Measurements from ENCODE around the gene AKT3. TPM values are rescaled to one million over a fixed set of nuclear protein-coding genes. Genes with fewer than 3 reads are reported as not detected.
"Not testable (repeated sequence)": the region's sequence is repeated elsewhere in the genome, so short reads cannot be mapped to it uniquely, and the experiment has no call there.

Gene AKT3
- total RNA-seq, 1 experiment from 2014 or later = 15.2 TPM

GRCh38 chr1:243712941-243713340 is 137.1 kb downstream of the AKT3 start:
- DNase-seq (ENCODE audit: extremely low read depth, low read depth) = no peak

- DNase-seq (ENCODE audit: extremely low read depth, low read depth) = no peak
These were observed 137.8 kb downstream of the AKT3 start for GRCh38 chr1:243712242-243712641.

GRCh38 chr1:243710467-243710866 is 139.6 kb downstream of the AKT3 start:
- DNase-seq (ENCODE audit: extremely low read depth, low read depth) = no peak

- peak; percentile 23 for DNase-seq (ENCODE audit: extremely low read depth, low read depth)
These were observed 141.8 kb downstream of the AKT3 start for GRCh38 chr1:243708210-243708609.

GRCh38 chr1:243706563-243706962 is 143.5 kb downstream of the AKT3 start:
- no peak for DNase-seq (ENCODE audit: extremely low read depth, low read depth)

- no peak for DNase-seq (ENCODE audit: extremely low read depth, low read depth)
These were observed 144.5 kb downstream of the AKT3 start for GRCh38 chr1:243705585-243705984.

GRCh38 chr1:243701872-243702271 is 148.2 kb downstream of the AKT3 start:
- no peak for DNase-seq (ENCODE audit: extremely low read depth, low read depth)

- DNase-seq (ENCODE audit: extremely low read depth, low read depth) = no peak
These were observed 156.2 kb downstream of the AKT3 start for GRCh38 chr1:243693800-243694199.

GRCh38 chr1:243686159-243686558 is 163.9 kb downstream of the AKT3 start:
- DNase-seq (ENCODE audit: extremely low read depth, low read depth) = no peak

GRCh38 chr1:243680860-243681259 is 169.2 kb downstream of the AKT3 start:
- DNase-seq (ENCODE audit: extremely low read depth, low read depth) = no peak

GRCh38 chr1:243672539-243673074 is 177.4 kb downstream of the AKT3 start:
- DNase-seq (ENCODE audit: extremely low read depth, low read depth) = no peak

- DNase-seq (ENCODE audit: extremely low read depth, low read depth) = no peak
These were observed 182.5 kb downstream of the AKT3 start for GRCh38 chr1:243667591-243667990.

GRCh38 chr1:243667133-243667532 is 182.9 kb downstream of the AKT3 start:
- DNase-seq (ENCODE audit: extremely low read depth, low read depth) = no peak

- DNase-seq (ENCODE audit: extremely low read depth, low read depth) = no peak
These were observed 186.4 kb downstream of the AKT3 start for GRCh38 chr1:243663651-243664050.

- not testable (repeated sequence) for DNase-seq (ENCODE audit: extremely low read depth, low read depth)
These were observed 187.9 kb downstream of the AKT3 start for GRCh38 chr1:243662169-243662568.

- no peak for DNase-seq (ENCODE audit: extremely low read depth, low read depth)
These were observed 191.4 kb downstream of the AKT3 start for GRCh38 chr1:243658594-243659105.

GRCh38 chr1:243657793-243658192 is 192.2 kb downstream of the AKT3 start:
- DNase-seq (ENCODE audit: extremely low read depth, low read depth) = no peak

- DNase-seq (ENCODE audit: extremely low read depth, low read depth) = not testable (repeated sequence)
These were observed 200.5 kb downstream of the AKT3 start for GRCh38 chr1:243649530-243649929.

- DNase-seq (ENCODE audit: extremely low read depth, low read depth) = no peak
These were observed 203.2 kb downstream of the AKT3 start for GRCh38 chr1:243646841-243647240.

- DNase-seq (ENCODE audit: extremely low read depth, low read depth) = no peak
These were observed 204.8 kb downstream of the AKT3 start for GRCh38 chr1:243645281-243645680.

- no peak for DNase-seq (ENCODE audit: extremely low read depth, low read depth)
These were observed 207.1 kb downstream of the AKT3 start for GRCh38 chr1:243642936-243643335.

- DNase-seq (ENCODE audit: extremely low read depth, low read depth) = no peak
These were observed 210.9 kb downstream of the AKT3 start for GRCh38 chr1:243639027-243639658.

GRCh38 chr1:243638186-243638585 is 211.9 kb downstream of the AKT3 start:
- no peak for DNase-seq (ENCODE audit: extremely low read depth, low read depth)
